ENCODE measurements around the gene P2RY13. TPM values are rescaled to one million over a fixed set of nuclear protein-coding genes. Genes with fewer than 3 reads are reported as not detected.

P2RY13 gene
- total RNA-seq, 1 donor from 2014 or later: not detected

- Mint-ChIP-seq H3K4me3 (no peak overlapping the region), H3K27ac (ENCODE audit: unreplicated experiment) (no peak overlapping the region), H3K27me3 (ENCODE audit: low read depth) (no peaks in the 10 kb centered on the region), H3K4me1 (peaks cover 14% of the 10 kb centered on the region), H3K36me3 (ENCODE audit: low read depth) (no peaks in the 10 kb centered on the region), H3K9me3 (peaks cover 6% of the 10 kb centered on the region)
- TF ChIP-seq CTCF (conservative IDR thresholded peaks at IDR 0.05): no peak
- no peak for DNase-seq (ENCODE audit: low read depth, low spot score)
These were observed 30.3 kb downstream of the P2RY13 start for GRCh38 chr3:151299006-151299405.

- no peaks in the 10 kb centered on the region for H3K36me3 Mint-ChIP-seq (ENCODE audit: low read depth)
- no peaks in the 10 kb centered on the region for H3K27me3 Mint-ChIP-seq (ENCODE audit: low read depth)
- no peak for TF ChIP-seq CTCF (conservative IDR thresholded peaks at IDR 0.05)
- no peak for DNase-seq (ENCODE audit: low read depth, low spot score)
- H3K9me3 Mint-ChIP-seq: no peaks in the 10 kb centered on the region
- no peak overlapping the region for H3K4me3 Mint-ChIP-seq
- no peak overlapping the region for H3K27ac Mint-ChIP-seq (ENCODE audit: unreplicated experiment)
- H3K4me1 Mint-ChIP-seq: peaks cover 9% of the 10 kb centered on the region
These were observed 31.9 kb downstream of the P2RY13 start for GRCh38 chr3:151297429-151297828.

GRCh38 chr3:151296226-151296625 is 33.1 kb downstream of the P2RY13 start:
- H3K27ac Mint-ChIP-seq (ENCODE audit: unreplicated experiment): no peak overlapping the region

DNA sequence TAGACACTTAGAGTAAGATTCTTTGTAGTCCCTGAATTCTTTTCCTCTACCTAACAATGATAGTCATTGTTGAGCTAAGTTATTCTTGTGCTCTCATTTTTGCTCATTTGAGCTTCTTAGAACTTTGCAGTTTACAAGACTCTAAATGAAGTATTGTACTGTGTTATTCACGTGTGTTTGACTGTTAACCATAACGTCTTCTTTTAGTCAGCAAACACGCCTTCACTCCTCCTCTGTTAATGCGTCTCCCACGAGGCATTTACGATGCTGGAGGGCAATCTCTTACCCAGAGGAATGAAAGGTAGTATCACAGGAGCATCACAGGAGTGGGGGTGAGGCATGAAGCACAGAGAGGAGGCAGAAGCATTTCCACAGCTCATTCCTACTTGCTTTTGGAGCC is 36.2 kb downstream of the P2RY13 start:
- H3K4me1 Mint-ChIP-seq: peaks cover 9% of the 10 kb centered on the region
- no peaks in the 10 kb centered on the region for H3K27me3 Mint-ChIP-seq (ENCODE audit: low read depth)
- no peak for TF ChIP-seq CTCF (conservative IDR thresholded peaks at IDR 0.05)
- DNase-seq (ENCODE audit: low read depth, low spot score): no peak
- no peak overlapping the region for H3K4me3 Mint-ChIP-seq
- no peaks in the 10 kb centered on the region for H3K9me3 Mint-ChIP-seq
- no peak overlapping the region for H3K27ac Mint-ChIP-seq (ENCODE audit: unreplicated experiment)
- H3K36me3 Mint-ChIP-seq (ENCODE audit: low read depth): no peaks in the 10 kb centered on the region

More at GRCh38 chr3:151296226-151296625, 33.1 kb downstream of the P2RY13 start:
- H3K9me3 Mint-ChIP-seq: no peaks in the 10 kb centered on the region
- no peak for TF ChIP-seq CTCF (conservative IDR thresholded peaks at IDR 0.05)
- no peaks in the 10 kb centered on the region for H3K36me3 Mint-ChIP-seq (ENCODE audit: low read depth)
- DNase-seq (ENCODE audit: low read depth, low spot score): no peak
- H3K4me1 Mint-ChIP-seq: peaks cover 9% of the 10 kb centered on the region
- H3K4me3 Mint-ChIP-seq: no peak overlapping the region
- H3K27me3 Mint-ChIP-seq (ENCODE audit: low read depth): no peaks in the 10 kb centered on the region

DNA sequence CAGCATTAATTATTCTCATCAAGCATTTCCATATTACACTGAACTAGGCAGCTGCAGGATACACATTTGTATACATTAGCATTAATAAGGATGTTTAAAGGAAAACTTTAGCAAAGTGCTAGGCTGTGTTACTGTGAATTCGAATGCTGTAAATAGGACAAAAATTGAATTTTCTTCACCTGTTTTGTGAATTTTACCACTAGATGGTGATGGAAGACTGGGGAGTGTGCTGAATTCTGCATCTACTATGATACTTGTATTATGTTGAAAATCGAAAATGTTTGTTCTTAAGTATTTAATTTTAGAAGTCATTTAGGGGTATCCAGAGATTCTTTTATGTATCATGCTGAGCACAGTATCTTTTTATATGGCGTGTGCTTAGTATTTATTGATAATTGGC is 38.7 kb downstream of the P2RY13 start:
- Mint-ChIP-seq H3K9me3 (no peaks in the 10 kb centered on the region), H3K36me3 (ENCODE audit: low read depth) (no peaks in the 10 kb centered on the region), H3K4me3 (no peak overlapping the region), H3K4me1 (peaks cover 9% of the 10 kb centered on the region), H3K27ac (ENCODE audit: unreplicated experiment) (no peak overlapping the region), H3K27me3 (ENCODE audit: low read depth) (no peaks in the 10 kb centered on the region)
- DNase-seq (ENCODE audit: low read depth, low spot score): no peak
- TF ChIP-seq CTCF (conservative IDR thresholded peaks at IDR 0.05): peak; percentile 65

DNA sequence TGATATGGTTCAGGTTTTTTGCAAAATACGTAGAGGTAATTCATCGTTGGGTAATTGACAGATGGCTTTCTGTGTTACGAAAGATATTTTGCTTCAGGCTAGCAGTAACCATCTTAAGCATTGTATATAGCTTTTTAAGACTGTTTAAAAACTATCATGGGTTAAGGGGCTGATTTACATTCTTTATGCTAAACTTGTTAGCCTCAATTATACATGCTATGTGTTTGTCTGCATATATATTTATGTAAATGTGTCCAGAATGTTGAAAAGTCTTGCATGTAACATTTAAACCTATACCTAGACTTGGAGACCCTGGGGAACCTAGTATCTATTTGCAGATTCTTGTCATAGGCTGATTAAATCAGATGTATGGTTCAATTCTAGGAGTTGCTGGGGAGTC is 39.9 kb downstream of the P2RY13 start:
- no peaks in the 10 kb centered on the region for H3K27me3 Mint-ChIP-seq (ENCODE audit: low read depth)
- peaks cover 9% of the 10 kb centered on the region for H3K4me1 Mint-ChIP-seq
- no peak overlapping the region for H3K27ac Mint-ChIP-seq (ENCODE audit: unreplicated experiment)
- no peak for TF ChIP-seq CTCF (conservative IDR thresholded peaks at IDR 0.05)
- no peak for DNase-seq (ENCODE audit: low read depth, low spot score)
- H3K9me3 Mint-ChIP-seq: no peaks in the 10 kb centered on the region
- H3K36me3 Mint-ChIP-seq (ENCODE audit: low read depth): no peaks in the 10 kb centered on the region
- H3K4me3 Mint-ChIP-seq: no peak overlapping the region
